Testis (tissue), 2 donors: Measurements from ENCODE around the gene PHF23.

Source experiments
- POLR2A ChIP-seq: fragments of 450-650 bp; IDR thresholded peaks from one replicate; pipeline ENCODE4 v1.6.1; 2017; ENCODE audit warnings: antibody characterized with exemption, mild to moderate bottlenecking, moderate library complexity
- TF ChIP-seq, protein P1 (sequence below), 3 experiments: fragments of 450-650 bp in 2 of 3; fragments of 200-600 bp in 1 of 3; sonication (generic) in 1 of 3; IDR thresholded peaks; one replicate each; pipeline ENCODE4 v1.5.1; 2016 to 2019; ENCODE audit warnings: antibody characterized with exemption in 3 of 3, mild to moderate bottlenecking in 2 of 3, moderate library complexity in 1 of 3

DNA sequence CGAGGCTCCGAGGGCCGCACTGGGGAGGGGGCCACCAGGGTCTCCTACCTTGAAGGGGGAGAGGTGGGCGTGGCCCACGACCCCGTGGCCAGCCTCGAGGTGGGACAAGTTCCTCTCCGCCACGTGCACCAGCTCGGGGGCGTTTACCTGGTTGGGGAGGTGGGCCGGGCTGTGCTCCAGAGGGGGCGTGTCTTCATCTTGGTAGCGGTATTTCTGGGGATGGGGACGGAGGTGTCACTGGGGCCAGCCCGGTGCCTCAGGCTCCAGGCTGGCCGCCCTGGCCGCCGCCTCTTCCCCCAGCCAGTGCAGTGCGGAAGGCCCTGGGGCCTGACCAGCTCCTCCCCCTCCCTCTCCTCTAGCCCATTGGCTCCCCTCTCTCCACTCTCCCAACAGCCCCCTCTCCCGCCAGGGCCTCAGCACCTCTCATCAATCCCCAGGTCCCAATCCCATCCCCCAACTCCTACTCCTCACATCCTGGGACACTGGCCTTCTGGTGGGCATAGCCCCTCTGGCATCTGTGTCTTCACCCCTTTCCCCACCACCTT is 31.2 kb downstream of the PHF23 start:
- TF ChIP-seq, protein P1, sequence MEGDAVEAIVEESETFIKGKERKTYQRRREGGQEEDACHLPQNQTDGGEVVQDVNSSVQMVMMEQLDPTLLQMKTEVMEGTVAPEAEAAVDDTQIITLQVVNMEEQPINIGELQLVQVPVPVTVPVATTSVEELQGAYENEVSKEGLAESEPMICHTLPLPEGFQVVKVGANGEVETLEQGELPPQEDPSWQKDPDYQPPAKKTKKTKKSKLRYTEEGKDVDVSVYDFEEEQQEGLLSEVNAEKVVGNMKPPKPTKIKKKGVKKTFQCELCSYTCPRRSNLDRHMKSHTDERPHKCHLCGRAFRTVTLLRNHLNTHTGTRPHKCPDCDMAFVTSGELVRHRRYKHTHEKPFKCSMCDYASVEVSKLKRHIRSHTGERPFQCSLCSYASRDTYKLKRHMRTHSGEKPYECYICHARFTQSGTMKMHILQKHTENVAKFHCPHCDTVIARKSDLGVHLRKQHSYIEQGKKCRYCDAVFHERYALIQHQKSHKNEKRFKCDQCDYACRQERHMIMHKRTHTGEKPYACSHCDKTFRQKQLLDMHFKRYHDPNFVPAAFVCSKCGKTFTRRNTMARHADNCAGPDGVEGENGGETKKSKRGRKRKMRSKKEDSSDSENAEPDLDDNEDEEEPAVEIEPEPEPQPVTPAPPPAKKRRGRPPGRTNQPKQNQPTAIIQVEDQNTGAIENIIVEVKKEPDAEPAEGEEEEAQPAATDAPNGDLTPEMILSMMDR (IDR thresholded peaks at IDR 0.05) = no peak
- no peak for TF ChIP-seq POLR2A
